Measurements from ENCODE around the gene TRIM22.

TRIM22 gene

DNA sequence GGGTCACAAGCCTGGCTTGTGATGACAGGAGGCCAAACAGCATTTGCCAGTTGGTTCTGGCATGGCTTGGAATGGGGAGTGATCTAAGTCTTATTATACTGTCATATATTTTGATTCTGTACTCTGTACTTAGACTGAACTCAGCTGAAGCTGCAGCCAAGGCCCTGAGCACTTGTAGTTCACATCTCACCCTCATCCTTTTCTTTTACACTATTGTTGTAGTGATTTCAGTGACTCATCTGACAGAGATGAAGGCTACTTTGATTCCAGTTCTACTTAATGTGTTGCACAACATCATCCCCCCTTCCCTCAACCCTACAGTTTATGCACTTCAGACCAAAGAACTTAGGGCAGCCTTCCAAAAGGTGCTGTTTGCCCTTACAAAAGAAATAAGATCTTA, 47.5 kb downstream of the TRIM22 start:
- TF ChIP-seq, protein P1, sequence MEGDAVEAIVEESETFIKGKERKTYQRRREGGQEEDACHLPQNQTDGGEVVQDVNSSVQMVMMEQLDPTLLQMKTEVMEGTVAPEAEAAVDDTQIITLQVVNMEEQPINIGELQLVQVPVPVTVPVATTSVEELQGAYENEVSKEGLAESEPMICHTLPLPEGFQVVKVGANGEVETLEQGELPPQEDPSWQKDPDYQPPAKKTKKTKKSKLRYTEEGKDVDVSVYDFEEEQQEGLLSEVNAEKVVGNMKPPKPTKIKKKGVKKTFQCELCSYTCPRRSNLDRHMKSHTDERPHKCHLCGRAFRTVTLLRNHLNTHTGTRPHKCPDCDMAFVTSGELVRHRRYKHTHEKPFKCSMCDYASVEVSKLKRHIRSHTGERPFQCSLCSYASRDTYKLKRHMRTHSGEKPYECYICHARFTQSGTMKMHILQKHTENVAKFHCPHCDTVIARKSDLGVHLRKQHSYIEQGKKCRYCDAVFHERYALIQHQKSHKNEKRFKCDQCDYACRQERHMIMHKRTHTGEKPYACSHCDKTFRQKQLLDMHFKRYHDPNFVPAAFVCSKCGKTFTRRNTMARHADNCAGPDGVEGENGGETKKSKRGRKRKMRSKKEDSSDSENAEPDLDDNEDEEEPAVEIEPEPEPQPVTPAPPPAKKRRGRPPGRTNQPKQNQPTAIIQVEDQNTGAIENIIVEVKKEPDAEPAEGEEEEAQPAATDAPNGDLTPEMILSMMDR (IDR thresholded peaks at IDR 0.05; ENCODE audit: control insufficient read depth, insufficient read depth, low read depth, low read length, missing control alignments), result no peak
- DNase-seq (ENCODE audit: low read depth), result peak; percentile 3
- H3K4me3 ChIP-seq (ENCODE audit: control insufficient read depth, low read depth, low read length), result no peak overlapping the region

DNA sequence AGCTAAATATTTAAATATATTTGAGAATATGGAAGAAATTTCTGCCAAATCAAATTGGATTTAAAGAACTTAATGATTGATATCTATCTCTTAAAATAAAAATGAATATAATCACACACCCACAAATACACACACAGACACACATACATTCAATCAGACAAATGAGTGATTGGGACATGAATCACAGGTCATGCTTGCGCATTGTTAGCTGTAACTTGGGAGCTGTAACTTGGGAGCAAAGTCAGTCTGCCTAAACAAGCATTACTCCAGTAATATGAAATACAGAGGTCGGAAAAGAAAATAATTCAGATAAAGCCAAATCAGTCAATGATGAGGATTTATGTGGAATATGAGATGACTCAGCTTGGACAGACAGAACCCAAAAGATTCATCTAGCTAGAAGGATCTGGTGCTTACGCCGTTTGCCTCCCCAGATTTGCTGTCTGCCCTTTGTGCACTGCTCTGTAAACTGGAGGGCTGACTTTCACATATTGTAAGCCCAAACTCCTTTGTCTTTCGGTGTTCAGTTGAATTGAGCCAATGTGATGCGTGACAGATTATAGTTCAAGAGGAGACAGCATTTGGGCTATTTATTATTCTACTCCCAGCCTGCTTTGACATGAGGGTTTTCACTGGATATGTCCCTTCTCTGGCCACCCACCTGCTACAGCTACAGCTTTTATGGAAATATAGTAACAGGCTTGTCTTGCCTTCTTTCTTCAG, 48.2 kb downstream of the TRIM22 start:
- no peak for DNase-seq (ENCODE audit: low read depth)
- TF ChIP-seq, protein P1 (IDR thresholded peaks at IDR 0.05; ENCODE audit: control insufficient read depth, insufficient read depth, low read depth, low read length, missing control alignments), result no peak
- H3K4me3 ChIP-seq (ENCODE audit: control insufficient read depth, low read depth, low read length), result no peak overlapping the region

DNA sequence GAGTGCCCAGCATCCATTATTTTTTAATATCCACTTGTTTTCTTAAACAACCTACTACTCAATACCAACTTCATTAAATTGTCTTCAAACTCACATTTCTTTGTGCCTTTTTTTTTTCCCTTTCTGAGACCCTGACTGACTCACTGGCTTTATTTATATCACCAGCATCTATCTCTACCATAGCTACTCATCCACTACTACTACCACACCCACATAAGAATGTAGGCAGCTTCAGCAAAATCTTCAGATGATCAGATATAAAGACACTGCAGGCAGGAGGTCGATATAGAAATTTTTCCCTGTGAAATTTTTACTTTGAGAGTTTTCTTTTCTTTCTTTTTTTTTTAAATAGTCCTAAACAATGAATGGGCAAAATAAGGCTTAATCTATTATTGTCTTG, 48.8 kb downstream of the TRIM22 start:
- no peak overlapping the region for H3K4me3 ChIP-seq (ENCODE audit: control insufficient read depth, low read depth, low read length)
- TF ChIP-seq, protein P1 (IDR thresholded peaks at IDR 0.05; ENCODE audit: control insufficient read depth, insufficient read depth, low read depth, low read length, missing control alignments), result no peak
- DNase-seq (ENCODE audit: low read depth), result no peak

DNA sequence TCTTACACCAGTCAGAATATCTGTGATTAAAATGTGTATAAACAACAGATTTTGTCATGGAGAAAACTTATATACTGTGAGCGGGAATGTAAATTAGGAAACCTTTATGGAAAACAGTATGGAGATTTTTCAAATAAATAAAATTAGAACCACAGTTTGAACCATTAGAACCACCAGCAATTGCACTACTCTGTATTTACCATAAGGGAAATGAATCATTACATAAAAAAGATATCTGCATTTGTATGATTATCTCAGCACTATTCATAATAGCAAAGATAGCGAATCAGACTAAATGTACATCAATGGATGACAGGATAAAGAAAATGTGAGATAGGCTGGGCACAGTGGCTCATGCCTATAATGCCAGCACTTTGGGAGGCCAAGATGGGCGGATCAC, 57.0 kb downstream of the TRIM22 start:
- no peak for DNase-seq (ENCODE audit: low read depth)
- H3K4me3 ChIP-seq (ENCODE audit: control insufficient read depth, low read depth, low read length), result no peak overlapping the region
- TF ChIP-seq, protein P1 (IDR thresholded peaks at IDR 0.05; ENCODE audit: control insufficient read depth, insufficient read depth, low read depth, low read length, missing control alignments), result no peak

DNA sequence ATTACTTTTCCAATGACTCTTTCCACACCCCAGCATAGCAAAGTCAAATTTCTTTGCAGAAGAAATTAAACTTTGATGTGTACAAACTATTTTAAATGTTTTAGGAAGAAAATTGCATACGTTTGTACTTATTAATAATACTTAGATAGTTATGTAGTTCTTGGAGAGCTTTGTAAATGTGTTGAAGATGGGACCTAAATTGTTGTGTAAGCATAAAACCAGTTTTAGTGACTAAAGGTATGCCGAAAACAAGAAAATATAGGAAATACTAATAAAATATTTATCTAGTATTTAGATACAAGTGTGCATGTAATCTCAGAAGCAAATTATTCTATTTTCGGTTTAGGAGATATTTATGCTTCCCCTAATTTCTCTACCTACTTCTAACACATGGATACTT, 60.2 kb downstream of the TRIM22 start:
- H3K4me3 ChIP-seq (ENCODE audit: control insufficient read depth, low read depth, low read length), result no peak overlapping the region
- DNase-seq (ENCODE audit: low read depth), result no peak
- TF ChIP-seq, protein P1 (IDR thresholded peaks at IDR 0.05; ENCODE audit: control insufficient read depth, insufficient read depth, low read depth, low read length, missing control alignments), result no peak

DNA sequence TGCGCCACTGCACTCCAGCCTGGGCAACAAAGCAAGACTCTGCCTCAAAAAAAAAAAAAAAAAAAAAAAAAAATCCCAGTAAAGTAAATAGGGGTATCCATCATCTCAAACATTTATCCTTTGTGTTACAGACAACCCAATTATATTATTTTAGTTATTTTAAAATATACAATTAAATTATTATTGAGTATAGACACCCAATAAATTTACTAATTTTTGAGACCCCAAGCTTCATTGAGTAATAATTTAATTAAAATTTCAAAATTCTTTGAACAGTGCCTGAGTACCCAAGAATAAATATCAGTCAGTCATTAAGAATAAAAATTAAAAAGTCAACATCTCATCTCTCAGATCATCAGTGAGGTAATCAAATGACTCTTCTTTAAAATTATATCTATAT, 64.4 kb downstream of the TRIM22 start, which contains the start of gene OR52N4:
Gene OR52N4 (plus strand): TSS at position 301 of the 400 bp plus-strand sequence. CDS start 498 bp downstream, outside the sequence.
- no peak within 1 kb of the TSS for H3K4me3 ChIP-seq (ENCODE audit: control insufficient read depth, low read depth, low read length)
- TF ChIP-seq, protein P1 (IDR thresholded peaks at IDR 0.05; ENCODE audit: control insufficient read depth, insufficient read depth, low read depth, low read length, missing control alignments), result no peak
- no peak for DNase-seq (ENCODE audit: low read depth)
